Stomach (tissue), 9 donors: ENCODE measurements around the gene PLEKHG2. TPM values are rescaled to one million over a fixed set of nuclear protein-coding genes. Genes with fewer than 3 reads are reported as not detected.

Source experiments
- DNase-seq, 2 donors: peaks; one replicate each; pipeline versions ENCODE4 v3.0.0 to v3.0.0-alpha.2; 2013 to 2019
- H3K27ac ChIP-seq, 5 donors: fragments of 200-600 bp in 4 of 5; sonication (generic) in 4 of 5; one replicate each; pipeline ENCODE4 v1.5.1; 2013 to 2019; ENCODE audit warnings: mild to moderate bottlenecking in 1 of 5, moderate library complexity in 1 of 5
- H3K27me3 ChIP-seq, 3 donors: fragments of 200-600 bp; sonication (generic); one replicate each; pipeline ENCODE4 v1.5.1; 2017 to 2019; ENCODE audit warnings: mixed run types in 1 of 3
- H3K36me3 ChIP-seq, 4 donors: fragments of 200-600 bp; sonication (generic); 1 replicate in 3 of 4; 2 replicates in 1 of 4; pipeline ENCODE4 v1.5.1; 2016 to 2019
- H3K4me1 ChIP-seq, 4 donors: fragments of 200-600 bp; sonication (generic); one replicate each; pipeline ENCODE4 v1.5.1; 2016 to 2019
- H3K4me3 ChIP-seq, 4 donors: fragments of 200-600 bp; sonication (generic) in 3 of 4; one replicate each; pipeline ENCODE4 v1.5.1; 2016 to 2019; ENCODE audit warnings: mild to moderate bottlenecking in 1 of 4
- H3K9me3 ChIP-seq, 4 donors: fragments of 200-600 bp; sonication (generic); one replicate each; pipeline ENCODE4 v1.5.1; 2016 to 2019
- EP300 ChIP-seq: sonication (generic); formaldehyde crosslinking; IDR thresholded peaks from one replicate; pipeline ENCODE4 v1.6.1; 2017; ENCODE audit warnings: antibody characterized with exemption
- POLR2A ChIP-seq, 4 donors: fragments of 450-650 bp; IDR thresholded peaks; one replicate each; pipeline ENCODE4 v1.6.1; 2016; ENCODE audit warnings: antibody characterized with exemption in 4 of 4, control low read depth in 2 of 4, mild to moderate bottlenecking in 1 of 4, moderate library complexity in 1 of 4
- POLR2AphosphoS5 ChIP-seq, 3 donors: sonication (generic); formaldehyde crosslinking; IDR thresholded peaks; one replicate each; pipeline ENCODE4 v1.6.1; 2016; ENCODE audit warnings: antibody characterized with exemption in 3 of 3
- WGBS, 5 donors: extraction: QIAGEN DNeasy Blood & Tissue Kit in 3 of 5; methylation state at CpG; one replicate each; pipeline versions ENCODE4 v1.1.5 to v1.1.7; 2013 to 2018; 5-methylcytosine and 5-hydroxymethylcytosine counted together
- intact Hi-C: fragments of 100-400 bp; cut with DNase I; formaldehyde crosslinking; loops from one replicate; pipeline ENCODE4 v1.15.1; 2023; ENCODE audit warnings: low total_unique reads
- polyA plus RNA-seq, 3 donors: library from polyadenylated mRNA; stranded (reverse); fragments of 200-250 nt; gene quantifications; one replicate each; pipeline ENCODE4 v1.2.3, GENCODE V29; 2013
- total RNA-seq, 5 donors: library from RNA; depleted of rRNA; stranded (reverse); fragments of >200 nt; gene quantifications; one replicate each; pipeline versions ENCODE4 v1.1.0 to v1.2.3, GENCODE V29; 2014 to 2016
- TF ChIP-seq, protein P1 (sequence below), 7 experiments: fragments of 450-650 bp in 4 of 7; fragments of 200-600 bp in 3 of 7; sonication (generic) in 3 of 7; IDR thresholded peaks; one replicate each; pipeline ENCODE4 v1.5.1; 2016 to 2019; ENCODE audit warnings: antibody characterized with exemption in 7 of 7, control low read depth in 2 of 7, mild to moderate bottlenecking in 1 of 7
- donor health status: healthy with polysubstance abuse.
- donor health status: Bipolar disorder and iron deficiency.
- donor health status: healthy.

PLEKHG2 gene
- total and polyA plus RNA-seq, 8 donors: 1.4 to 20.2 (median 7.2) TPM

DNA sequence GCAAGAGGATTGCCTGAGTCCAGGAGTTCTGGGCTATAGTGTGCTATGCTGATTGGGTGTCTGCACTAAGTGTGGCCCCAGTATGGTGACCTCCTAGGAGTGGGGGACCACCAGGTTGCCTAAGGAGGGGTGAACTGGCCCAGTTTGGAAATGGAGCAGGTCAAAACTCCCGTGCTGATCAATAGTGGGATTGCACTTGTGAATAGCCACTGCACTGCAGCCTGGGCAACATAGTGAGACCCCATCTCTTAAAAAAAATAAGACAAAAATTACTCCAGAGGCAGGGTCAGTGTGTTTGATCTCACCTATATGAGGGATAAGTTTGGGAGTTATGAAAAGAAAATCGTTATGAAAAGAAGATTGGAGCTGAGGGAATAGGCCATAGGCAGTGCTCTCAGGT is 43.3 kb upstream of the PLEKHG2 start:
- Histone ChIP-seq H3K4me1 (peaks cover 8 to 27% (median 21%) of the 10 kb centered on the region in 4 donors), H3K9me3 (no peaks in the 10 kb centered on the region), H3K27me3 (no peaks in the 10 kb centered on the region), H3K27ac (no peak overlapping the region), H3K36me3 (peaks cover 19 to 96% (median 85%) of the 10 kb centered on the region in 4 donors), H3K4me3 (no peak overlapping the region)
- 77 to 89% (median 83%) methylated on average over 2 of the region's 2 CpGs for WGBS, 5 donors
- TF ChIP-seq EP300 (no peak), POLR2AphosphoS5 (IDR thresholded peaks at IDR 0.05) (no peak), POLR2A (IDR thresholded peaks at IDR 0.05) (no peak)
- TF ChIP-seq, protein P1, sequence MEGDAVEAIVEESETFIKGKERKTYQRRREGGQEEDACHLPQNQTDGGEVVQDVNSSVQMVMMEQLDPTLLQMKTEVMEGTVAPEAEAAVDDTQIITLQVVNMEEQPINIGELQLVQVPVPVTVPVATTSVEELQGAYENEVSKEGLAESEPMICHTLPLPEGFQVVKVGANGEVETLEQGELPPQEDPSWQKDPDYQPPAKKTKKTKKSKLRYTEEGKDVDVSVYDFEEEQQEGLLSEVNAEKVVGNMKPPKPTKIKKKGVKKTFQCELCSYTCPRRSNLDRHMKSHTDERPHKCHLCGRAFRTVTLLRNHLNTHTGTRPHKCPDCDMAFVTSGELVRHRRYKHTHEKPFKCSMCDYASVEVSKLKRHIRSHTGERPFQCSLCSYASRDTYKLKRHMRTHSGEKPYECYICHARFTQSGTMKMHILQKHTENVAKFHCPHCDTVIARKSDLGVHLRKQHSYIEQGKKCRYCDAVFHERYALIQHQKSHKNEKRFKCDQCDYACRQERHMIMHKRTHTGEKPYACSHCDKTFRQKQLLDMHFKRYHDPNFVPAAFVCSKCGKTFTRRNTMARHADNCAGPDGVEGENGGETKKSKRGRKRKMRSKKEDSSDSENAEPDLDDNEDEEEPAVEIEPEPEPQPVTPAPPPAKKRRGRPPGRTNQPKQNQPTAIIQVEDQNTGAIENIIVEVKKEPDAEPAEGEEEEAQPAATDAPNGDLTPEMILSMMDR (IDR thresholded peaks at IDR 0.05): no peak
- DNase-seq: no peak
- intact Hi-C loops: no loop called here

DNA sequence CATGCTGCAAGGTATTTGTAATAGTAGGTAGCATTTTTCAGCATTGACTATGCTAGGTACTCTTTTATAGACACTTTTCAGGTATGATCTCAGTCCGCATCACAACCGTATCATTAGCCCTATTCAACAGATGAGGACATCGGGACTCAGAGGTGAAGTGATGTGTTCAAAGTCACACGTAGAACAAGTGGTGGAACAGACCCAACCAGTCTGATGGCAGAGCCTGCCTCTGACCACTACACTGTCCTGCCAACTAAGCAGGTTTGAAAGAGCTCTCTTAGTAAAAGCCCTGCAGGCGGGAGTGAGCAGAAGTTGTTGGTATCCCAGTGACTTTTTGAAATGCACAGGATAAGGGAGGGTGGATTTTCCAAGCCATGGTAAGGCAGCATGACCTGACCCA is 41.7 kb upstream of the PLEKHG2 start:
- TF ChIP-seq, protein P1 (IDR thresholded peaks at IDR 0.05): no peak
- no peak for TF ChIP-seq POLR2AphosphoS5 (IDR thresholded peaks at IDR 0.05)
- no peak for TF ChIP-seq POLR2A (IDR thresholded peaks at IDR 0.05)
- TF ChIP-seq EP300: no peak
- H3K9me3 ChIP-seq: no peaks in the 10 kb centered on the region
- peaks cover 7 to 27% (median 21%) of the 10 kb centered on the region in 4 donors for H3K4me1 ChIP-seq
- intact Hi-C loops: no loop called here
- no peak for DNase-seq
- H3K36me3 ChIP-seq: peaks cover 24 to 98% (median 86%) of the 10 kb centered on the region in 4 donors
- H3K27me3 ChIP-seq: no peaks in the 10 kb centered on the region
- H3K4me3 ChIP-seq: no peak overlapping the region
- 91 to 95% (median 93%) methylated on average over 5 of the region's 5 CpGs for WGBS, 5 donors
- H3K27ac ChIP-seq: peak overlapping the region in 1 of 5 donors; percentile 90

DNA sequence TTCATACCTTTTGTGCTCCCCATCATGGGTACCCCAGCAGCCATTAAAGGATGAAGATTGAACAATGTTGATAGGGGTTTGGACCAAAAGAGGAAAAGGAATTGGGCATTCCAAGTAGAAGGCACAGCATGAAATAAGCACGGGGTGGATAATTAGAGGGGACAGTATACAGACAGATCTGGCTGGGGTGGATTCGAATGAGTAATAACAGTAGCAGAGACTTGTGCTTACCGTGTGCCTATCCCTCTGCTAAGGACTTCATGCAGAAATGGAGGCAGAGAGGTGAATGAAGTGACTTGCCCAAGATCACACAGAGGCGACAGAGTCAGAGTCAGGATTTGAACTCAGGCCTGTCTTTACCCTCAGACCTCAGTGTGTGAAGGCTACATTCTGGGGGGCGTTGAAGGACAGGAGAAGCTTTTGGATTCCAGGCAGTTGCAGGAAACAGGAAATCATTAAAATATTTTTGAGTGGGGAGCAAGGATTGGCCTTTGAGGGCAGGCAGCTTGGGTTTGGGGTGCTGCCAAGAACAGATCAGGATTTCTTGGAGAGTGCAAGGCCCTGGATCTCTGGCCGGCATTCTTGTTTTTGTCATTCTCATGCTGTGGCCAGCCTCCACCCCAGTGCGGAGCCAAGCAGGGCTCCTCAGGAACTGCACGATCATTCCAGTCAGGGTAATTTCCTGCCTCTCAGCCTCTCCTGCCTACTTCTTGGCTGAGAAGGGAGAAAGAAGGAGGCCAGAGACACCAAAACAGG is 40.2 kb upstream of the PLEKHG2 start:
- no peak for TF ChIP-seq POLR2A (IDR thresholded peaks at IDR 0.05)
- TF ChIP-seq EP300: no peak
- TF ChIP-seq POLR2AphosphoS5 (IDR thresholded peaks at IDR 0.05): peak in 2 of 3 donors; percentile 35 to 38
- TF ChIP-seq, protein P1 (IDR thresholded peaks at IDR 0.05): no peak
- H3K9me3 ChIP-seq: no peaks in the 10 kb centered on the region
- no peaks in the 10 kb centered on the region for H3K27me3 ChIP-seq
- intact Hi-C loops: no loop called here
- peak; percentile 52 to 90 for DNase-seq
- whole genome bisulfite sequencing, 5 donors: 41 to 74% (median 65%) methylated on average over 8 of the region's 8 CpGs
- peaks cover 7 to 27% (median 21%) of the 10 kb centered on the region in 4 donors for H3K4me1 ChIP-seq
- H3K4me3 ChIP-seq: no peak overlapping the region
- peaks cover 36 to 98% (median 86%) of the 10 kb centered on the region in 4 donors for H3K36me3 ChIP-seq
- peak overlapping the region; percentile 67 to 91 (median 90) for H3K27ac ChIP-seq

DNA sequence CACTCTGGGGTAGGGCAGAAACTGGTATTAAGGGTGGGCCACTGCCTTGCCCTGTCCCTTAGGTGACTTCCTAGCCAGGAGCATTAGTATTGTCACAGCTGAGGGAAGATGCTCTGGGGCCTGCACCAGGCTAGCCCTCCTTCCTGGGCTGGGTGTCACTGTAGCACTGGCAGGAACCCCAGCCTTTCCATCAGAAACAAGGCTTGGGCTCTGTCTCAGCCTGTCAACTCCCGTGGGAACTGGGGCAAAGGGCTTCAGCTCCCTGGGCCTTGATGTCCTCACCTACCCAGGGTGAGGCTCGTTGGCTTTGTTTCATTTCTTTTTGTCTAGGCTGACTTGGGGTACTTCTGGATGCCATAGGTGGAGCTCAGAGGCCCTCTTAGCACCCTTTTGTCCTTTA is 39.5 kb upstream of the PLEKHG2 start:
- Histone ChIP-seq H3K9me3 (no peaks in the 10 kb centered on the region), H3K27me3 (no peaks in the 10 kb centered on the region), H3K4me1 (peaks cover 7 to 27% (median 21%) of the 10 kb centered on the region in 4 donors), H3K36me3 (peaks cover 43 to 98% (median 87%) of the 10 kb centered on the region in 4 donors), H3K27ac (peak overlapping the region; percentile 67 to 91 (median 90)), H3K4me3 (no peak overlapping the region)
- intact Hi-C loops: no loop called here
- 53 to 77% (median 65%) methylated on average over 2 of the region's 2 CpGs for WGBS, 5 donors
- TF ChIP-seq POLR2A (IDR thresholded peaks at IDR 0.05): no peak
- TF ChIP-seq EP300: no peak
- TF ChIP-seq, protein P1 (IDR thresholded peaks at IDR 0.05): no peak
- TF ChIP-seq POLR2AphosphoS5 (IDR thresholded peaks at IDR 0.05): no peak
- no peak for DNase-seq
